ENCODE results near the gene SPEF1.

Gene SPEF1

GRCh38 chr20:3798373-3798768 lies 17.1 kb upstream of the SPEF1 start:
- peak overlapping the region; percentile 25 for H3K4me3 ChIP-seq (ENCODE audit: low read depth, low read length)
- DNase-seq (ENCODE audit: low read depth, low spot score) = no peak
- POLR2A ChIA-PET = no interaction called here
- TF ChIP-seq CTCF (IDR thresholded peaks at IDR 0.05; ENCODE audit: insufficient read depth, low read length, missing control alignments) = no peak
- CTCF ChIA-PET = interaction anchor here (4.3 kb wide), 1 partner anchor 21 kb away, joined by 40 read pairs; the partner anchor contains the start of gene AP5S1

GRCh38 chr20:3797592-3798372 lies 16.5 kb upstream of the SPEF1 start:
- POLR2A ChIA-PET = no interaction called here
- TF ChIP-seq CTCF (IDR thresholded peaks at IDR 0.05; ENCODE audit: insufficient read depth, low read length, missing control alignments) = no peak
- peak overlapping the region; percentile 84 for H3K4me3 ChIP-seq (ENCODE audit: low read depth, low read length)
- CTCF ChIA-PET = interaction anchor here (3.3 to 4.3 kb wide), 2 partner anchors 15 to 22 kb away, joined by 18 to 40 read pairs; partner anchors contain the start of gene AP5S1
- DNase-seq (ENCODE audit: low read depth, low spot score) = no peak

- POLR2A ChIA-PET = no interaction called here
- CTCF ChIA-PET = interaction anchor here (3.3 kb wide), 1 partner anchor 16 kb away, joined by 18 read pairs; no protein-coding TSS in a partner anchor
- no peak for TF ChIP-seq CTCF (IDR thresholded peaks at IDR 0.05; ENCODE audit: insufficient read depth, low read length, missing control alignments)
- H3K4me3 ChIP-seq (ENCODE audit: low read depth, low read length) = peak overlapping the region; percentile 84
- no peak for DNase-seq (ENCODE audit: low read depth, low spot score)
Observed at GRCh38 chr20:3797226-3797545, 15.9 kb upstream of the SPEF1 start.

- CTCF ChIA-PET = interaction anchor here (0.6 to 3.3 kb wide), 9 partner anchors 9 to 400 kb away, joined by 3 to 18 read pairs (median 7); partner anchors contain the start of genes AP5S1 and CENPB
- no peak for TF ChIP-seq CTCF (IDR thresholded peaks at IDR 0.05; ENCODE audit: insufficient read depth, low read length, missing control alignments)
- peak overlapping the region; percentile 84 for H3K4me3 ChIP-seq (ENCODE audit: low read depth, low read length)
- POLR2A ChIA-PET = interaction anchor here (0.8 to 2.0 kb wide), 4 partner anchors 11 to 55 kb away, joined by 3 to 12 read pairs (median 4); partner anchors contain the start of gene CENPB
- DNase-seq (ENCODE audit: low read depth, low spot score) = no peak
Observed at GRCh38 chr20:3796477-3797225, 15.4 kb upstream of the SPEF1 start.

GRCh38 chr20:3795511-3796468 lies 14.5 kb upstream of the SPEF1 start, which contains the start of gene CDC25B:
CDC25B (plus strand) TSS chr20:3796310; CDS start chr20:3796532, 222 bp downstream.
- ChIA-PET POLR2A (interaction anchor here (0.7 to 2.0 kb wide), 6 partner anchors 10 to 556 kb away, joined by 3 to 12 read pairs (median 4); partner anchors contain the start of gene CENPB), CTCF (interaction anchor here (0.6 to 3.3 kb wide), 12 partner anchors 8 to 401 kb away, joined by 3 to 18 read pairs (median 4); partner anchors contain the start of genes AP5S1 and CENPB)
- TF ChIP-seq CTCF (IDR thresholded peaks at IDR 0.05; ENCODE audit: insufficient read depth, low read length, missing control alignments) = peak; percentile 46
- no peak for DNase-seq (ENCODE audit: low read depth, low spot score)
- peak within 1 kb of the TSS; percentile 84 for H3K4me3 ChIP-seq (ENCODE audit: low read depth, low read length)
